Ishikawa (cell line): Measurements from ENCODE around the gene SIM2.

Source experiments
- CEBPB ChIP-seq: IDR thresholded peaks from 2 replicates; pipeline ENCODE4 v1.6.1; 2012
- CREB1 ChIP-seq: IDR thresholded peaks from 2 replicates; pipeline ENCODE4 v1.6.1; 2012; ENCODE audit warnings: low read depth
- EGR1 ChIP-seq: IDR thresholded peaks from 2 replicates; pipeline ENCODE4 v1.6.1; 2012
- EP300 ChIP-seq: IDR thresholded peaks from 2 replicates; pipeline ENCODE4 v1.6.1; 2012; ENCODE audit warnings: borderline replicate concordance
- FOXM1 ChIP-seq: IDR thresholded peaks from 2 replicates; pipeline ENCODE4 v1.6.1; 2012; ENCODE audit warnings: low read depth, borderline replicate concordance
- MAX ChIP-seq: IDR thresholded peaks from 2 replicates; pipeline ENCODE4 v1.6.1; 2012
- NFIC ChIP-seq: IDR thresholded peaks from 2 replicates; pipeline ENCODE4 v1.6.1; 2012
- RAD21 ChIP-seq: IDR thresholded peaks from 2 replicates; pipeline ENCODE4 v1.6.1; 2012; ENCODE audit warnings: low read depth
- REST ChIP-seq: IDR thresholded peaks from 2 replicates; pipeline ENCODE4 v1.6.1; 2012; ENCODE audit warnings: low read depth, mild to moderate bottlenecking
- TAF1 ChIP-seq: IDR thresholded peaks from 2 replicates; pipeline ENCODE4 v1.6.1; 2012; ENCODE audit warnings: low read depth, mild to moderate bottlenecking
- TCF12 ChIP-seq: IDR thresholded peaks from 2 replicates; pipeline ENCODE4 v1.6.1; 2012; ENCODE audit warnings: low read depth
- TEAD4 ChIP-seq: IDR thresholded peaks from 2 replicates; pipeline ENCODE4 v1.6.1; 2012
- USF1 ChIP-seq: IDR thresholded peaks from 2 replicates; pipeline ENCODE4 v1.6.1; 2012
- YY1 ChIP-seq: IDR thresholded peaks from 2 replicates; pipeline ENCODE4 v1.6.1; 2012; ENCODE audit warnings: low read depth
- ZBTB7A ChIP-seq: IDR thresholded peaks from 2 replicates; pipeline ENCODE4 v1.6.1; 2012; ENCODE audit warnings: low read depth

The SIM2 gene

GRCh38 chr21:36718951-36719501 is 20.1 kb downstream of the SIM2 start:
- TF ChIP-seq ZBTB7A (no peak), TEAD4 (no peak), MAX (no peak), NFIC (no peak), FOXM1 (no peak), REST (no peak), EP300 (no peak), YY1 (no peak), CREB1 (no peak), TCF12 (no peak), CEBPB (no peak), TAF1 (no peak), EGR1 (no peak), RAD21 (no peak), USF1 (no peak)

GRCh38 chr21:36719614-36720013 is 20.7 kb downstream of the SIM2 start:
- TF ChIP-seq RAD21, result no peak
- TF ChIP-seq CREB1, result no peak
- no peak for TF ChIP-seq USF1
- TF ChIP-seq CEBPB, result no peak
- no peak for TF ChIP-seq EGR1
- TF ChIP-seq NFIC, result no peak
- no peak for TF ChIP-seq ZBTB7A
- TF ChIP-seq TEAD4, result no peak
- no peak for TF ChIP-seq YY1
- no peak for TF ChIP-seq MAX
- no peak for TF ChIP-seq TCF12
- no peak for TF ChIP-seq EP300
- TF ChIP-seq REST, result no peak
- TF ChIP-seq TAF1, result no peak
- TF ChIP-seq FOXM1, result no peak

- no peak for TF ChIP-seq NFIC
- no peak for TF ChIP-seq FOXM1
- TF ChIP-seq ZBTB7A, result no peak
- no peak for TF ChIP-seq EGR1
- no peak for TF ChIP-seq CEBPB
- no peak for TF ChIP-seq CREB1
- no peak for TF ChIP-seq MAX
- TF ChIP-seq RAD21, result no peak
- no peak for TF ChIP-seq REST
- no peak for TF ChIP-seq EP300
- no peak for TF ChIP-seq YY1
- no peak for TF ChIP-seq USF1
- no peak for TF ChIP-seq TCF12
- no peak for TF ChIP-seq TAF1
Observed at GRCh38 chr21:36721817-36722216, 22.9 kb downstream of the SIM2 start.
